ENCODE results near the gene TTYH1. TPM values are rescaled to one million over a fixed set of nuclear protein-coding genes. Genes with fewer than 3 reads are reported as not detected.
A peak's percentile ranks its signal among the peaks of the same experiment; 100 is the strongest.

Gene TTYH1
- total and polyA plus RNA-seq, 12 donors: 0.61 to 4.0 (median 1.6) TPM; not detected in 4

GRCh38 chr19:54435551-54436016 is 20.3 kb downstream of the TTYH1 start:
- peaks cover 2% of the 10 kb centered on the region for H3K27me3 ChIP-seq
- 20 to 37% (median 30%) methylated on average over 12 to 16 of the region's 16 CpGs; no CpG with 5 or more reads in 1 of the 4 donors for WGBS, 4 donors
- TF ChIP-seq CTCF (IDR thresholded peaks at IDR 0.05) (no peak), POLR2A (IDR thresholded peaks at IDR 0.05) (no peak)
- no peak overlapping the region for H3K4me3 ChIP-seq
- peak in 2 of 7 donors; percentile 16 to 24 for DNase-seq
- H3K36me3 ChIP-seq (replicated peaks in 1 of 2): no peaks in the 10 kb centered on the region
- intact Hi-C loops (cut with DNase I): no loop called here
- no peaks in the 10 kb centered on the region for H3K9me3 ChIP-seq (replicated peaks in 1 of 3)
- H3K27ac ChIP-seq: no peak overlapping the region
- H3K4me1 ChIP-seq (replicated peaks in 1 of 2): peaks cover 11 to 25% of the 10 kb centered on the region in 2 donors

GRCh38 chr19:54436031-54436523 is 20.8 kb downstream of the TTYH1 start:
- Histone ChIP-seq H3K36me3 (replicated peaks in 1 of 2) (no peaks in the 10 kb centered on the region), H3K27me3 (no peaks in the 10 kb centered on the region), H3K9me3 (replicated peaks in 1 of 3) (no peaks in the 10 kb centered on the region), H3K4me3 (no peak overlapping the region), H3K27ac (no peak overlapping the region), H3K4me1 (replicated peaks in 1 of 2) (peaks cover 9 to 20% of the 10 kb centered on the region in 2 donors)
- peak in 2 of 7 donors; percentile 19 to 24 for DNase-seq
- intact Hi-C loops (cut with DNase I): no loop called here
- 30 to 62% (median 41%) methylated on average over 9 to 15 of the region's 15 CpGs for WGBS, 4 donors
- no peak for TF ChIP-seq POLR2A (IDR thresholded peaks at IDR 0.05)
- TF ChIP-seq CTCF (IDR thresholded peaks at IDR 0.05): no peak

- TF ChIP-seq CTCF (IDR thresholded peaks at IDR 0.05): no peak
- TF ChIP-seq POLR2A (IDR thresholded peaks at IDR 0.05): no peak
- H3K4me3 ChIP-seq: no peak overlapping the region
- no peaks in the 10 kb centered on the region for H3K36me3 ChIP-seq (replicated peaks in 1 of 2)
- 57 to 72% (median 70%) methylated on average over 10 of the region's 10 CpGs for WGBS, 4 donors
- no peak for DNase-seq
- H3K27ac ChIP-seq: no peak overlapping the region
- H3K9me3 ChIP-seq (replicated peaks in 1 of 3): no peaks in the 10 kb centered on the region
- H3K4me1 ChIP-seq (replicated peaks in 1 of 2): peaks cover 9 to 19% of the 10 kb centered on the region in 2 donors
- no peaks in the 10 kb centered on the region for H3K27me3 ChIP-seq
- intact Hi-C loops (cut with DNase I): no loop called here
These were observed 21.5 kb downstream of the TTYH1 start for GRCh38 chr19:54436628-54437252.

GRCh38 chr19:54439174-54439851 is 24.0 kb downstream of the TTYH1 start:
- TF ChIP-seq CTCF (IDR thresholded peaks at IDR 0.05) (peak in 5 of 6 experiments; percentile 17 to 41 (median 23)), POLR2A (IDR thresholded peaks at IDR 0.05) (no peak)
- intact Hi-C loops (cut with DNase I): no loop called here
- no peaks in the 10 kb centered on the region for H3K9me3 ChIP-seq (replicated peaks in 1 of 3)
- no peak overlapping the region for H3K27ac ChIP-seq
- H3K27me3 ChIP-seq: no peaks in the 10 kb centered on the region
- peak in 4 of 7 donors; percentile 50 to 71 (median 64) for DNase-seq
- H3K4me1 ChIP-seq (replicated peaks in 1 of 2): peaks cover 9 to 19% of the 10 kb centered on the region in 2 donors
- no peak overlapping the region for H3K4me3 ChIP-seq
- no peaks in the 10 kb centered on the region for H3K36me3 ChIP-seq (replicated peaks in 1 of 2)
- WGBS, 4 donors: 54 to 63% (median 61%) methylated on average over 9 to 15 of the region's 15 CpGs

Measured in adrenal gland (tissue), 12 donors.